Stomach (tissue), 9 donors: ENCODE results near the gene ZBTB8OS. TPM values are rescaled to one million over a fixed set of nuclear protein-coding genes. Genes with fewer than 3 reads are reported as not detected.

ENCODE experiments used
- DNase-seq, 2 donors: peaks; one replicate each; pipeline versions ENCODE4 v3.0.0 to v3.0.0-alpha.2; 2013 to 2019
- H3K27ac ChIP-seq, 5 donors: fragments of 200-600 bp in 4 of 5; sonication (generic) in 4 of 5; one replicate each; pipeline ENCODE4 v1.5.1; 2013 to 2019; ENCODE audit warnings: mild to moderate bottlenecking in 1 of 5, moderate library complexity in 1 of 5
- H3K27me3 ChIP-seq, 3 donors: fragments of 200-600 bp; sonication (generic); one replicate each; pipeline ENCODE4 v1.5.1; 2017 to 2019; ENCODE audit warnings: mixed run types in 1 of 3
- H3K36me3 ChIP-seq, 4 donors: fragments of 200-600 bp; sonication (generic); 1 replicate in 3 of 4; 2 replicates in 1 of 4; pipeline ENCODE4 v1.5.1; 2016 to 2019
- H3K4me1 ChIP-seq, 4 donors: fragments of 200-600 bp; sonication (generic); one replicate each; pipeline ENCODE4 v1.5.1; 2016 to 2019
- H3K4me3 ChIP-seq, 4 donors: fragments of 200-600 bp; sonication (generic) in 3 of 4; one replicate each; pipeline ENCODE4 v1.5.1; 2016 to 2019; ENCODE audit warnings: mild to moderate bottlenecking in 1 of 4
- H3K9me3 ChIP-seq, 4 donors: fragments of 200-600 bp; sonication (generic); one replicate each; pipeline ENCODE4 v1.5.1; 2016 to 2019
- EP300 ChIP-seq: sonication (generic); formaldehyde crosslinking; IDR thresholded peaks from one replicate; pipeline ENCODE4 v1.6.1; 2017; ENCODE audit warnings: antibody characterized with exemption
- POLR2A ChIP-seq, 4 donors: fragments of 450-650 bp; IDR thresholded peaks; one replicate each; pipeline ENCODE4 v1.6.1; 2016; ENCODE audit warnings: antibody characterized with exemption in 4 of 4, control low read depth in 2 of 4, mild to moderate bottlenecking in 1 of 4, moderate library complexity in 1 of 4
- POLR2AphosphoS5 ChIP-seq, 3 donors: sonication (generic); formaldehyde crosslinking; IDR thresholded peaks; one replicate each; pipeline ENCODE4 v1.6.1; 2016; ENCODE audit warnings: antibody characterized with exemption in 3 of 3
- WGBS, 5 donors: extraction: QIAGEN DNeasy Blood & Tissue Kit in 3 of 5; methylation state at CpG; one replicate each; pipeline versions ENCODE4 v1.1.5 to v1.1.7; 2013 to 2018; 5-methylcytosine and 5-hydroxymethylcytosine counted together
- intact Hi-C: fragments of 100-400 bp; cut with DNase I; formaldehyde crosslinking; loops from one replicate; pipeline ENCODE4 v1.15.1; 2023; ENCODE audit warnings: low total_unique reads
- polyA plus RNA-seq, 3 donors: library from polyadenylated mRNA; stranded (reverse); fragments of 200-250 nt; gene quantifications; one replicate each; pipeline ENCODE4 v1.2.3, GENCODE V29; 2013
- total RNA-seq, 5 donors: library from RNA; depleted of rRNA; stranded (reverse); fragments of >200 nt; gene quantifications; one replicate each; pipeline versions ENCODE4 v1.1.0 to v1.2.3, GENCODE V29; 2014 to 2016
- TF ChIP-seq, protein P1 (sequence below), 7 experiments: fragments of 450-650 bp in 4 of 7; fragments of 200-600 bp in 3 of 7; sonication (generic) in 3 of 7; IDR thresholded peaks; one replicate each; pipeline ENCODE4 v1.5.1; 2016 to 2019; ENCODE audit warnings: antibody characterized with exemption in 7 of 7, control low read depth in 2 of 7, mild to moderate bottlenecking in 1 of 7
- donor health status: healthy with polysubstance abuse.
- donor health status: Bipolar disorder and iron deficiency.
- donor health status: healthy.

Gene ZBTB8OS
- total and polyA plus RNA-seq, 8 donors = 10.4 to 151 (median 49.2) TPM

- no peak overlapping the region for H3K27ac ChIP-seq
- TF ChIP-seq POLR2A (IDR thresholded peaks at IDR 0.05) (no peak), POLR2AphosphoS5 (IDR thresholded peaks at IDR 0.05) (no peak), EP300 (no peak)
- TF ChIP-seq, protein P1, sequence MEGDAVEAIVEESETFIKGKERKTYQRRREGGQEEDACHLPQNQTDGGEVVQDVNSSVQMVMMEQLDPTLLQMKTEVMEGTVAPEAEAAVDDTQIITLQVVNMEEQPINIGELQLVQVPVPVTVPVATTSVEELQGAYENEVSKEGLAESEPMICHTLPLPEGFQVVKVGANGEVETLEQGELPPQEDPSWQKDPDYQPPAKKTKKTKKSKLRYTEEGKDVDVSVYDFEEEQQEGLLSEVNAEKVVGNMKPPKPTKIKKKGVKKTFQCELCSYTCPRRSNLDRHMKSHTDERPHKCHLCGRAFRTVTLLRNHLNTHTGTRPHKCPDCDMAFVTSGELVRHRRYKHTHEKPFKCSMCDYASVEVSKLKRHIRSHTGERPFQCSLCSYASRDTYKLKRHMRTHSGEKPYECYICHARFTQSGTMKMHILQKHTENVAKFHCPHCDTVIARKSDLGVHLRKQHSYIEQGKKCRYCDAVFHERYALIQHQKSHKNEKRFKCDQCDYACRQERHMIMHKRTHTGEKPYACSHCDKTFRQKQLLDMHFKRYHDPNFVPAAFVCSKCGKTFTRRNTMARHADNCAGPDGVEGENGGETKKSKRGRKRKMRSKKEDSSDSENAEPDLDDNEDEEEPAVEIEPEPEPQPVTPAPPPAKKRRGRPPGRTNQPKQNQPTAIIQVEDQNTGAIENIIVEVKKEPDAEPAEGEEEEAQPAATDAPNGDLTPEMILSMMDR (IDR thresholded peaks at IDR 0.05) = no peak
- H3K36me3 ChIP-seq = peaks cover 0 to 28% (median 21%) of the 10 kb centered on the region in 4 donors
- no peaks in the 10 kb centered on the region for H3K9me3 ChIP-seq
- no peaks in the 10 kb centered on the region for H3K27me3 ChIP-seq
- DNase-seq = no peak
- peaks cover 0 to 4% (median 2%) of the 10 kb centered on the region in 4 donors for H3K4me1 ChIP-seq
- WGBS, 5 donors = 85 to 90% (median 88%) methylated on average over 8 to 11 of the region's 11 CpGs
- intact Hi-C loops = no loop called here
- H3K4me3 ChIP-seq = no peak overlapping the region
Measured at GRCh38 chr1:32606565-32607371, 43.6 kb downstream of the ZBTB8OS start.

GRCh38 chr1:32605711-32606424 is 44.5 kb downstream of the ZBTB8OS start:
- DNase-seq = no peak
- no peaks in the 10 kb centered on the region for H3K27me3 ChIP-seq
- 92 to 97% (median 94%) methylated on average over 17 of the region's 17 CpGs for WGBS, 5 donors
- no peaks in the 10 kb centered on the region for H3K9me3 ChIP-seq
- H3K4me1 ChIP-seq = no peaks in the 10 kb centered on the region
- no peak overlapping the region for H3K27ac ChIP-seq
- intact Hi-C loops = no loop called here
- no peak for TF ChIP-seq POLR2AphosphoS5 (IDR thresholded peaks at IDR 0.05)
- TF ChIP-seq, protein P1 (IDR thresholded peaks at IDR 0.05) = no peak
- no peak for TF ChIP-seq POLR2A (IDR thresholded peaks at IDR 0.05)
- TF ChIP-seq EP300 = no peak
- H3K36me3 ChIP-seq = peaks cover 0 to 34% (median 28%) of the 10 kb centered on the region in 4 donors
- no peak overlapping the region for H3K4me3 ChIP-seq

- Histone ChIP-seq H3K4me1 (no peaks in the 10 kb centered on the region), H3K36me3 (peaks cover 9 to 73% (median 63%) of the 10 kb centered on the region in 4 donors), H3K27me3 (no peaks in the 10 kb centered on the region), H3K9me3 (no peaks in the 10 kb centered on the region), H3K27ac (no peak overlapping the region), H3K4me3 (no peak overlapping the region)
- intact Hi-C loops = no loop called here
- no peak for TF ChIP-seq EP300
- TF ChIP-seq, protein P1 (IDR thresholded peaks at IDR 0.05) = no peak
- no peak for TF ChIP-seq POLR2A (IDR thresholded peaks at IDR 0.05)
- no peak for TF ChIP-seq POLR2AphosphoS5 (IDR thresholded peaks at IDR 0.05)
- no peak for DNase-seq
- WGBS, 5 donors = 82 to 95% (median 91%) methylated on average over 2 of the region's 2 CpGs
Measured at GRCh38 chr1:32600034-32600433, 50.3 kb downstream of the ZBTB8OS start.

DNA sequence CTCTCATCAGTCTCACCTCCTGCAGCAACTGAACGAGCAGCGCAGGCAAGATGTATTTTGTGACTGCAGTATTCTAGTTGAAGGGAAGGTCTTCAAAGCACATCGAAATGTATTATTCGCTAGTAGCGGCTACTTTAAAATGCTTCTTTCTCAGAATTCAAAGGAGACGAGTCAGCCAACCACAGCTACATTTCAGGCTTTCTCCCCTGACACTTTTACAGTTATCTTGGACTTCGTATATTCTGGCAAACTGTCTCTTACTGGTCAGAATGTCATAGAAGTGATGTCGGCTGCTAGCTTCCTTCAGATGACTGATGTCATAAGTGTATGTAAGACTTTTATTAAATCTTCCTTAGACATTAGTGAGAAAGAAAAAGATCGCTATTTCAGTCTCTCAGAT is 57.4 kb downstream of the ZBTB8OS start:
- Histone ChIP-seq H3K27ac (no peak overlapping the region), H3K4me1 (no peaks in the 10 kb centered on the region), H3K27me3 (no peaks in the 10 kb centered on the region), H3K9me3 (no peaks in the 10 kb centered on the region), H3K4me3 (no peak overlapping the region), H3K36me3 (peaks cover 6 to 67% (median 59%) of the 10 kb centered on the region in 4 donors)
- intact Hi-C loops = no loop called here
- TF ChIP-seq POLR2AphosphoS5 (IDR thresholded peaks at IDR 0.05) (no peak), POLR2A (IDR thresholded peaks at IDR 0.05) (no peak), EP300 (no peak)
- TF ChIP-seq, protein P1 (IDR thresholded peaks at IDR 0.05) = no peak
- no peak for DNase-seq
- WGBS, 5 donors = 92 to 96% (median 94%) methylated on average over 9 of the region's 9 CpGs
